Hematopoietic multipotent progenitor cell treated with erythropoietin and hydrocortisone succinate and interleukin-3 and kit ligand, for 17 days (in vitro differentiated cells): ENCODE data around the gene TEAD1.

Experiments
- DNase-seq: peaks from one replicate; pipeline ENCODE4 v3.0.0-alpha.2; 2015; ENCODE audit warnings: low spot score

TEAD1 gene

DNA sequence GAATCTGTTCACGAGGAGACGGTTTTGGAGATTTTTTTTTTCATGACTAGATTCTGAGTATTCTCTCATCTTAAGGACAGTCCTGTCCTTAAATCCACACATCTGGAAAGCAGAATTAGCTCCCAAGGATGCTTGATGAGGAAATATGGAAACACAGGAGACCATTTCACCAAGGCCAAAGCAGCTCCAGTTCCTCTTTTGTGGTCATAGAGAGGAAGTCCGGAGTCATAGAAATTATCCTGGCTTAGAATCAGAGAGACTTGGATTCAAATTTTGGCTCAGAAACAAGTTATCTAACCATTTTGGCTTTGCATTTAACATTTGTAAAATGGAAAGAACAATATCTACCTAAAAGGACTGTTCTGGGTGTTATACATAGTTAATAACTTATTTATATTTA, 7.3 kb upstream of the TEAD1 start:
- no peak for DNase-seq

DNA sequence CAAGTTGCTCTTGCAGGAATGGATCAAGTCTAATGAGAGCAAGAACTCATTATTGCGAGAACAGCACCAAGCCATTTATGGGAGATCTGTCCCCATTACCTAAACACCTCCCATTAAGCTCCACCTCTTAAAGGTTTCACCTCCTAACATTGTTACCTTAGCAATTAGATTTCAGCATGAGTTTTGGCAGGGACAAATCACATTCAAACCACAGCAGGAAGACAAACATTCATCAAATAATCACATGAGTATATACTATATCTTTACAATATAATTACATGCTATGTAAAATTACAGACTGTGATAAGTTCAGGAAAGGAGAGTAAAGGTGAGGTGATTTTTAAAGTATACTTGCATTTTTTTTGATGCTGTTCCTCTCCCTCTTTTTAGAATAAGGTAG, 6.6 kb upstream of the TEAD1 start:
- DNase-seq = no peak

DNA sequence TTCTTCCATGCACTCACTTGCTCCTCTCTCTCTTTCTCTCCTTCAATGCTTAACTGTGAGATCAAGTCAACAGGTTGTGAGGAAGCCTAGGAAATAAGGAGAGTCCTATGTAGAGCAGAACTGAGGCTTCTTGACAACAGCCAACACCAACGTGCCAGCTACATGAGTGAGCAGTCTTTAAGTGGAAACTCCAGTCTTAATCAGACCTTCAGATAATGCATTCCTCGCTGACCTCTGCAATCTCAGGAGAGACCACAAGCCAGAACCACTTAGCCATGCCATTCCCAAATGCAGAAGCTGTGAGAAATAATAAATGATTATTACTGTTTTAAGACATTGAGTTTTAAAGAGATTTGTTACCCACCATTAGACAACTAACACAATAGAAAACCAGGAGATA, 6.1 kb upstream of the TEAD1 start:
- no peak for DNase-seq

DNA sequence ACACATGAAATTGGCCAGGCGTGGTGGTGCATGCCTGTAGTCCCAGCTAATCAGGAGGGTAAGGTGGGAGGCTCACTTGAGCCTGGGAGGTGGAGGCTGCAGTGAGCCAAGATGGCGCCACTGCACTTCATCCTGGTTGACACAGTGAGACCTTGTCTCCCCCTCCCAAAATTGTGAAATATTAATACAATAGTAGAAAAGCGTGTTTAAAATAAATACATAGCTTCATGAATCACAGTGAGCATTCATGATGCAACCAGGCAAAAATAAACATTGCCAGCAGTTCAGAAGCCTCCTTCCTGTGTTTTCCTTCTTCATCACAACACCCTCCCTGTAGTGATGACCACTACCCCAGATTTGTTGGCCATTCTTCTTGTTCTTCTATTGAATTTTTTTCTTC, 4.3 kb upstream of the TEAD1 start:
- DNase-seq = no peak

DNA sequence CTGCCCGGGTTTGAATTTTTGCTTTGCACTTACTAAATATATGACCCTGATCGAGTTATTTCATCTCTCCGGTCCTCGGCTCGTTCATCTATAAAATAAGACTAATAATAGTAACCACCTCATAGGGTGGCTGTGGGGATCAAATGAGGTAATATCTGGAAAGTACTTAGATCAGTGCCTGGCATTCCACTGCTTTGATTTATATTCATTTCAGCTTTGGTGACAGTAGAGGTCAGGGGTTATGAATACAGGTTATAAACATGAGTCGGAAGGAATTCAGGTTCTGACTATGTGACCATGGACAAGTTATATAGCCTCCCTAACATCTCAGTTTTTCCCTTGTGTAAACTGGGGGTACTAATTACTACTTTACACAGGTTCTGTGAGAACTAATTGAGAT, 2.9 kb upstream of the TEAD1 start:
- no peak for DNase-seq

DNA sequence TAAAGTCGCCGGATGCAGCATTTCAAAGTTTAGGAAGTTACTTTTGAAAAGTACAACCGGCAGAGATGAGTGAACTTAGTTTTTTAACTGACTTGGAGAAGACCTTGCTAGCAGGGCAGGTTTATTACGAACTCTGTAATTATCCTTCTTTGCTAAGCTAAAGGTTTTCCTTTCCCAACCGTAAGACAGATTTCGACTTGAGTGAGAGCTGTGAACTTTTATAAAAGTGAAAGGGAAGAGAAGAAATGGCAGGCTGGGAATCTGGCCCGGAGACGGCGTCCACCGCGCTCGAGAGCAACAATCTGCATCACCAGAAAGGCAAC, 659 bp upstream of the TEAD1 start:
- no peak for DNase-seq

DNA sequence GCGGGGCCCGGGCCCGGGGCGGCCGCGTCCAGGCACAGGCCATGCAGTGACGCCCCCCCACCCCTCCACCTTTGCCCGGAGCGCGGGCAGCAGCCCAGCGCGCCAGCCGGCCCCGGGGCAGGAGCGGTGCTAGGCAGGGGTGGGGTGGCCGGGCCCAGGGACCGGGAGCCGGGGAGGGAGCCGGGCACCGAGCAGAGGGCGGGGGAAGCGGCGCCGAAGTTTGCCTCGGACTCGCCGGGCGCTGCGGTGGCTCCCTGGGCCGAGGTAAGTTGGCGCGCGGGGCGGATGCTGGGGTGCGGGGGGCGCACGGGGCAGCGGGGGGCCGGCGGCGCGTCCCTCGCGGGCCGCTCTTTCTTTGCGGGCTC, 332 bp downstream of the TEAD1 start:
- DNase-seq = no peak

DNA sequence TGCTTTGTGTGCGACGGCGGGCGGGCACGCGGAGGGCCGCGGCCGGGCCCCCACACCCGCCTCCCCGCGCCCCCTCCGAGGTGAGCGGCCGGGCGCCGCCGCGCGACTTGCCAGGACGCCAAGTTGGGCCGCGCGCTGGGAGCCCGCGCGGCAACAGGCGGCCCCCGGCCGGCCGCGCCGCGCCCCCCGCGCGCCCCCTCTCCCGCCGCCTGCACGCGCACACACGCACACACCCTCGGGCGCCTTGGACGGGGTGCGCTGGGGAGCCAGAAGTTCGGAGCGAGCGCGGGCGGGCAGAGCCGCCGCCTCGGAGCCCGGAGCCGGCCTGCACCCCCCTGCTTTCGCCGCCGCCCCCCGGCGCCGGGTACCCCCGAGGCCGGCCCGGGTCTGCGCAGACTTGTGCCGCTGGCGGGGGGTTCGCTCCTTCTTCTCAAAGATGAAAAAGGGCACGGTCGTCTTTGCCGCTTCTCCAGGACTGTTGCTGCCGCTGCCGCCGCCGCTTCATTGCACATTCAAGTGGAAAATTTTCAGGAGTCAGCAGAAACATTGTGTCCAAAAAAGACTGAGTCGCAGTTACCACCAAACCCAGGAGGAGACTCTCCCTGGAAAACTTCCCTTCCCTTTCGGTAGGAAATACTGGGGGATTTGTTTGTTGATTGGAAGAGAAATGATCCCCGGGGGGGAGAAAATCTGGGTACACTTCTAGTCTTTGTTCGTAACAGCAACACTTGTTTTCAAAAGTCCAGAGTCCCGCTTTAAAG, 895 bp downstream of the TEAD1 start:
- no peak for DNase-seq

DNA sequence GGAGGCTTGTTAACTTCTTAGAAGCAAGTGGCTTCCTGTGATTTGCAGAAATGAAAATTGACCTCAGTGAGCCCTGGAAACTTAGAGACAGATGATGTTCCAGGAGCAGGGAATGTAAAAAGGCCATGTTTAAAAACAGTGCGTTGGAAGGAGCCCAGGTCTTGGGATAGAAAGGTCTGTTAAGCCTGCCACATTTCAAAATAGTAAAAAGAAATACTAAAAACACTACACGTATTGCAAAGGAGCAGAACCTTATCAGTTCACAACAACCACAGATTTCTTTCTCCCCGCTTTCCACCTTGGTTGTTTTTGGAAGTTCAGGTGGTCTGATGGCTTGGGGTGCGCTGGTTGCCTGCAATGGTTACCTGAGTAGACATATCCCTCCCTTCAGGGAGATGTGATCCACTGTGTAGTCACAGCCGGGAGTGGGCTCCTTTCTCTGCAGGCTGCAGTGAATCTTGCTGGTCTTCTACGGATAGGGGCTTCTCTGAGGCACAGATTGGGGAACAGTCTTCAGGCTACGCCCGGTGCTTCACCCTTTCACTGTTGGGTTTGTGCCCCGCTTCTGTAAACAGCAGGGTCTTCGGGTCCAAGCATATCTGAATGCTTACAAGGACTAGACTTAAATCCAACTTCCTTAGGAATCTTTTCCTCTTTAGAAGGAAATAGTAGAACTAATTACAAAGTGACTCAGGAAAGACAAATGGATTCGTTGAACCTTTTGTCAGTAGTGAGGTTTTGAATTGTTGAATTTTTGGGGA, 1.9 kb downstream of the TEAD1 start:
- no peak for DNase-seq

DNA sequence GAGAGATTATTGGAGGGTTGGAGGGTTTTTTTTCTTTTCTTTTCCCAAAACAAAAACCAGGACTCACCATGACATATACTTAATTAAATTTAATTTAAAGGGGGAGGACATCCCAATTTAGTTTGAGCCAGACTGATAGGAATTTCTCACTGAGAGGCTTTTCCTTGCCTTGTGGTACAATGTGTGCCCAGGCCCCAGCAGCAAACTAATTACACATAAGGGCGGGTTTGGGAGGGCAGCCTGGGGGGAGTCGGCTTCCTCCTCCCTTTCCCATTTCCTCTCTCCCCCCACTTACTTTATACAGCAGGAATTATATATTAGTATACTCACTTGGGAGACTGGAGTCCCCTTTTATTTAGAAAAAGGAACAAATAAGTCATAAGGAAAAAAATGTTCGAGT, 2.9 kb downstream of the TEAD1 start:
- no peak for DNase-seq

DNA sequence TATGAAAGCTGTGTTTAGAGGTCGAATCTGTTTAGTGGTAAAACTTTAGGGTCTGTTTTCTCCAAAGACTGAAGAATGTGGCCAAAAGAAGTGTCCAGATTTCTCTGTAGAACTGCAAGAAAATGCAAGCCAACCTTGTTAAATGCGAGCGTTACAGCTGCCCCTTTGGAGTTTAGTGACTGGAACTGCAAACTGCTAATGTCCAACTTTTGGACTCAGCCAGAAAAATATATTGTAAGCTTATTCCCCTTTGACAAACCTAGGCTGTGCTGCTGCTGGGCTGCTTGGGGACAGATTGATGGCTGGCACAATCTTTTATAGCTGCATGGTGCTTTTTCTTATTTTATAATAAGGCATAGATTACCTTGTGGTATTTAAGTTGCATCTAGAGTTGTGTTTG, 3.9 kb downstream of the TEAD1 start:
- DNase-seq = no peak

DNA sequence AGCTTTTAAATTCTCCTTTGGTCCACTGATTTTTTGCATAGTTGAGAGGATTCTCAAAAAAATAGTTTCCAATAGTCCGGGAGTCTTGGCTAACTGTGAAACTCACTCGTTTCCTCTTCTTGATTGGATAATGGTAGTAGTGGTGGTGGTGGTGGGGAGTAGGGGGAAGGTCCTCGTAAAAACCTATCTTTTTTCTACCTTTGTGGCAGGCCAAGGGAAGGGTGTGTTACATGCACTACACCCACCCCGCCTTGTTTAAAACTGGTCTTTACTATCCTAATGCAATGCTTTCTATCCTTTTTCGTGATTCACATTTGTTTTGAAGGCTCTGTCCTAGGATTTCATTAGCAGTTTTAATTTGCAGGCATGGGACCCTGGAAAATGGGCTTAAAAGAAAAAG, 4.8 kb downstream of the TEAD1 start:
- DNase-seq = no peak

DNA sequence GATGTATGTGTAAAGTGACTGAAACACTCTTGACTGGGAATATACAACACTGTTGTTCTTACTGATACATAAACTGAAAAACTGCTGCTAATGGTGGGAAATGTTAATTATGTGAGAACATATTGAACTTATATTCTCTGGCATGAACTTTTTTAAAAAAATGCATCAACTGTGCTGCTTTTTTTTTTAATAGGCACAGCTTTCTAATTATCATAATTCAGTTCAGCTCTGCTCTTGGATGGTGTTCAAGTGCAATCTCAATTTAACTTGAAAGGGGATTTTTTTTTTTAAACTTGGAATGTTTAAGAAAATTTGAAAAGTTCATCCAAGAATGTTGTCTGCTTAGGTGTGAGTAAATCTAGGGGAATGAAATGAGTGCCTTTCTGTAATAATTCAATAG, 5.2 kb downstream of the TEAD1 start:
- no peak for DNase-seq

DNA sequence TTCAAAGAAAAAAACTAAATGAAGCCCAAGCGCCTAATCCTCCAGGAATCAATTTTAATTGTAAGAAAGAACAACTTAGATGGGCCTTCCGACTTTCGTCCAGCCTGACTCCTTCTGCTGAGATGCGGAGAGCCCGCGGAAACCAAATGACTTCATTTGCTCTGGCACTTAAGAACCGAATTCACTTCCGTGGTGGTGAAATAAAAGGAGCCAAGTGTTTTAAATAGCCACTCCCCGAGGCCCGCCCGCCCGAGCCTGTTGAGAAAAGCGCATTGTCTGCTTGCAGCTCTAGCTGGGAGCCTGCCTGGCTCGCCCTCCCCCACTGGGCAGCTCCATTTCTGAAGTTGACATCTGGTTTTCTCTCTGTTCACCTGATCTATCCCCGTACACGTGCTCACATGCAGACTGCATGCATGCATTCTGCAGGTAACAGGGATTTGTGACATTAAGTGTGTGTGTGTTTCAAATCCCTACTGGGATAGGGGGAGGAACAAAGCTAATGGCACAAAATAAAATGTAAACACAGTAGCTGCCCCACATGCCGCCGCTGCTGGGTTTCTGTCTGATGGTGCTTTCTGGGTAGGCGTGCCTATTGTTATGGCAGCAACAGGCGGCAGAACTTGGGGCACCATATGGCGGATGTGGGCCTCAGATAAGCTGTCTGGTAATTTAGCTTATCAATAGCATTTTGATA, 6.2 kb downstream of the TEAD1 start:
- DNase-seq = no peak

DNA sequence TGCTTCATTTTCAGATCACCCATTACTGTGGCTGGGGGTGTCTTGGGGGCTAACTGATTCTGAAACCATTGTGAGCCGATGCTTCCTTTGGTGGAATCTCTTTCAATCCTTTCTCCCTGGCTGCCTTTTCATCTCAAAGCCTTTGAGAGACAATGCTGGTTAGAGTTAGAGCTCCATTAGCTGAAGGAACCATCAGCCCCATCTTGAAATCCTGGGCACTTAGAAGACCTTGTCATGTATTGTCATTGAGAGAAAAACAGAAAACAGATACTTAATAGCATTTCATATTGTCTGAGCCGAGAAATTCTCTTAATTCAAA, 6.7 kb downstream of the TEAD1 start:
- DNase-seq = no peak

DNA sequence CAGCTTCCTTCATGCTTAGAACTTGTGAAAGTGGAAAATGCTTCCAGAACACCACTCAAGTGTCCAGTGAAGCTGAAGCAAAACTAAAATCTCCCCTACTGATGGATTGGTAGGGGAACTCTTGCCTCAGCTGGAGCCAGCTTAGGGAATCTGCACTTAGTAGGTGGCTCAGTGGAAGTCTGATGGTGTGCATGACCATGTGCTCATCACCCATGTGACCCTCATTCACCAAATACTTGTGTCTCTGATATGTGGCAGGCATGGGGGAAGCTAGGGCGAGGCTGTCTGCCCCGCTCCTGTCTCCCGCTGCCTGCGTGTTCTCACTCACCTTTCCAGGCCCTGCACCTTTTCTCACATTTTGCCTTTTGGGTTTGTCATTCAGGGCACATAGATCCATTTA, 7.2 kb downstream of the TEAD1 start:
- DNase-seq = no peak

DNA sequence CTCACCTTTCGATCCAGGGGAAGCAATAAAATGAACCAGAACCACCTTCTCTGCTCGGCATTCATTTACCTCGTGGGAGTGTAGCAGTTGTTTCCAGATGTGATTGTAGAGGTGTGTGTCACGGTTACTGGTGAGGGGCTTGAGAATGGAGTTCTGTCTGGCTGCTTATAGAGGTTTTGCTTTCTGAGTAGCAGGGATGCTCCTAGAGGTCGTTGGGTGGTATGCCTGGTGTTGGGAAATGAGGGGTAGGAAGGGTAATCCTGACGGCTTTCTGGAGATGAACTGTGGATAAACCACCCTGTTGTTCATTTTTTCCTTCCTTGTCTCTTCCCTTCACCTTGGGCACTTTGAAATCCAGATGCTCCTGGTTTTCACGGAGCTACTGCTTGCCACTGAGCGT, 8.1 kb downstream of the TEAD1 start:
- DNase-seq = no peak

DNA sequence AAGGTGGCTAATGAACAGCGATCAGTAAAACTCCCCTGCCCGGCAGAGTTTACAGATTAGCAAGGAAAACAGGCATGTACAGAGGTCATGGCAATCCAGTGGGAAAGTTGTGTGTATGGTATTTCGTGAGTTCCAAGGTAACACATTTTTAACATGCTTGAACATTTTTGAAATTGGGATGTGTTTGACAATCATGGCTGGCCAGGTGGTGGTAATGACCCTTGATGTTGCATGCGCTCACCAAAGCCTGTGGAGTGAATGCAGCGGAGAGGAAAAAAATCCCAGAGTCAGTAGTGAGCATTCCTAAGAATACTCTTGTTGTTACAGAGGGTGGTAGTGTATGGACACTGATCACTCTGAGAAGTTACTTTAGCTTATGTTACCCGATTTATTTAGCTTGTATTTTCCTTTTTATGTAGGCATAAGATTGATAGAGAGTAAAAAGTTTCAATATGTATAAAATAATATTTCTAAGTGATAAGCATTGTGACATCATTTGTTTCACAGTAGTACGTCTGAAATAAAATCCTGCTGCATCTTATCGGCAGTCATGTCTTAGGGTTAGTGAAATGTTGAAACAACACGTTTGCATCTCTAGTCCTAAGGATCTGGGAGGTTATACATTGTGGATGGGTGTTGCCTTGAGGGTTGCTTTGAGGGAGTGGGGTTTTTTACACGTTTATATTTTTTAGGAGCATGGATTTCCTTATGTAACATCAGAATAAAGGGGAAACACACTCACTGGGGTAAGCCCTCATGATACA, 8.7 kb downstream of the TEAD1 start:
- DNase-seq = no peak

DNA sequence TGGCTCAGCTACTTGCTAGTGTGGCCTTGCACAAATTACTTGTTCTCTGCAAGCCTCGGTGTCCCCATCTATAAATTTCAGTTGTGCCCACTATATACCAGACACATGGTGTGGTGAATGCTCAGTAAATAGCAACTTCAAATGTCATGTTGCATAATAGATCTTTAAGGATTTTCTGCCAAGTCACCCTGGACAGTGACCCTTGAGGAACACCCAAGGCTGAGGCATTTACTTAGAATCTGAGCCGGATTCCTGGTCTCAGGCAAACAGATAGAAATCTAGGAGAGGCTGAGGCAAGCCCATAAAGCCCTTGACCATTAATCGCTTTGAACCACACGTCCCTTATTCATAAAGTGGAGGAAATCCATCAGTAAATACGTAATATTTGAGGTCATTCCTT, 9.7 kb downstream of the TEAD1 start:
- DNase-seq = no peak

DNA sequence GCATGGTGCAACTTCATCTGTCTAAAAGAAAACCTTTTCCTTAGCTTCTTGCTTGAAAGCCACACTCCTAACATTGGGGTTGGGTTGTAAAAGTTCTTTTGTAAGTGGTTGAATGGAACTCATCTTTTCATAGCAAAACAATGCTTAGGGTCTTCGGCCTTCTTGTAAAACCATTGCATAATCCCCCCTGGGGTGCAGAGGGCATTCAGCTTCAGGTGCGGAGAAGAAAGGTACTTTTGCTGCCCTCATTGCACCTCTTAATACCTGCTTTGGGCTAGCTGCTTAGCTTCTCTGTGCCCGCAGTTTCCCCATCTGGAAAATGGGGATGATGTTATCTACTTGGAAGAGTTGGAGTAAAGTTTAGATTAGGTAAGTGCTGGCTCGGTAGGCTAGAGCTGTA, 10.1 kb downstream of the TEAD1 start:
- no peak for DNase-seq

DNA sequence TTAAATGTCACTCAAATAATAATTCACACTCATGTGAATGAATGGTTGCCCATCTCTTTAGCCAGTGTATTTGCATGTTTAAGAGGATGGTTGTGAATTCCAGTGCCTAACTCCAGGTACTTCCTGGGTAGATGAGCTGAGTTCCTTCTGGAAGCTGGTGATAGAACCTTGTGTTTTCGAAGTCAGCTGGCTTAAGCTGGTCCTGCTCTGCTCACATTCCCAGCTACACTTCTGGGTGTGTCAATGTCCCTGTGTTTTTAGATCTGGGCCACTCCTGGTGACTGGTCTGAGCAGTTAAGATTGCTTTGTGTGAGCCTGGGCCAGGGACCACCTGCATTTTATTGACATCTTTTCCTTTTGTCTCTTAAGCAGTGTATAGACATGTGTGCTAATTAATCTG, 10.6 kb downstream of the TEAD1 start:
- DNase-seq = no peak

DNA sequence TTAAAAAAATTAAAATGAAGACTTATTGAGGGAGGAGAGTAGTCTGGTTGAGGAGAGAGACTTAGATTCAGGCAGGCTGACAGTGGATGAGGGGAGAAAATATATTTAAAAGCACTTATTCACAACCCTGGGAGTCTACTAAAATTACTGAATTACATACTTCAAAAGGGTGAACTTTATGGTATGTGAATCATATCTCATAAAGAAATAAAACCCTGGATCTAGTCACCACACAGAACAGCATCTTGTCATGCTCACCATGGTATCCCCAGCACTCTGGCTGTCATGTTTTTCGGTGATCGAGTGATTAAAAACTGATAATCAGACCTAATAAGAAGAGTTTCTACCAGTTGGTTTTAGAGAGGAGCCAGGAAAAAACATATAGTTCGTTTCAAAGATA, 11.0 kb downstream of the TEAD1 start:
- DNase-seq = no peak
